COR-L47 (cell line): ENCODE results near the gene ZNF365.
"Not testable (repeated sequence)": the region's sequence is repeated elsewhere in the genome, so short reads cannot be mapped to it uniquely, and the experiment has no call there.

Experiments used
- DNase-seq: peaks from one replicate; lab custom pipeline; 2025; lab: John Stamatoyannopoulos, UW

The ZNF365 gene

GRCh38 chr10:62377026-62377415 lies 2.9 kb downstream of the ZNF365 start:
- no peak for DNase-seq

GRCh38 chr10:62377966-62378365 lies 3.8 kb downstream of the ZNF365 start:
- DNase-seq: no peak

- DNase-seq: not testable (repeated sequence)
These were observed 4.7 kb downstream of the ZNF365 start for GRCh38 chr10:62378877-62379276.

- DNase-seq: no peak
These were observed 5.2 kb downstream of the ZNF365 start for GRCh38 chr10:62379394-62379793.

GRCh38 chr10:62380016-62380415 lies 5.8 kb downstream of the ZNF365 start:
- no peak for DNase-seq

- no peak for DNase-seq
These were observed 7.4 kb downstream of the ZNF365 start for GRCh38 chr10:62381385-62382102.

GRCh38 chr10:62382831-62383230 lies 8.7 kb downstream of the ZNF365 start:
- DNase-seq: no peak

- DNase-seq: no peak
These were observed 9.9 kb downstream of the ZNF365 start for GRCh38 chr10:62384057-62384446.

GRCh38 chr10:62384447-62385081 lies 10.4 kb downstream of the ZNF365 start:
- DNase-seq: no peak

GRCh38 chr10:62386356-62387320 lies 12.5 kb downstream of the ZNF365 start:
- no peak for DNase-seq

GRCh38 chr10:62388328-62388727 lies 14.2 kb downstream of the ZNF365 start:
- no peak for DNase-seq

GRCh38 chr10:62390497-62391176 lies 16.5 kb downstream of the ZNF365 start:
- DNase-seq: no peak

- no peak for DNase-seq
These were observed 19.1 kb downstream of the ZNF365 start for GRCh38 chr10:62393237-62393636.

- DNase-seq: no peak
These were observed 20.4 kb downstream of the ZNF365 start for GRCh38 chr10:62394556-62395018.

GRCh38 chr10:62395892-62396291 lies 21.7 kb downstream of the ZNF365 start:
- DNase-seq: no peak

GRCh38 chr10:62396864-62397263 lies 22.7 kb downstream of the ZNF365 start:
- no peak for DNase-seq

- DNase-seq: no peak
These were observed 25.0 kb downstream of the ZNF365 start for GRCh38 chr10:62399211-62399610.

- DNase-seq: no peak
These were observed 28.3 kb downstream of the ZNF365 start for GRCh38 chr10:62402508-62402907.

GRCh38 chr10:62410528-62410927 lies 36.4 kb downstream of the ZNF365 start:
- not testable (repeated sequence) for DNase-seq

GRCh38 chr10:62410934-62411333 lies 36.8 kb downstream of the ZNF365 start:
- not testable (repeated sequence) for DNase-seq

- DNase-seq: no peak
These were observed 38.9 kb downstream of the ZNF365 start for GRCh38 chr10:62413048-62413447.

GRCh38 chr10:62413652-62414051 lies 39.5 kb downstream of the ZNF365 start:
- DNase-seq: no peak
